Osteocyte (in vitro differentiated cells): ENCODE data around the gene FOXQ1. TPM values are rescaled to one million over a fixed set of nuclear protein-coding genes. Genes with fewer than 3 reads are reported as not detected.

Experiments used
- DNase-seq: peaks from one replicate; pipeline ENCODE4 v3.0.0; 2021; ENCODE audit warnings: mixed read lengths; ENCODE audit not compliant: unreplicated experiment; ENCODE audit errors: extremely low spot score
- H3K27ac Mint-ChIP-seq: one replicate; pipeline ENCODE4 v1.8.0; 2021; ENCODE audit warnings: mild to moderate bottlenecking, mixed read lengths; ENCODE audit not compliant: unreplicated experiment
- H3K27me3 Mint-ChIP-seq: one replicate; pipeline ENCODE4 v1.8.0; 2021; ENCODE audit warnings: mixed read lengths; ENCODE audit not compliant: unreplicated experiment
- H3K36me3 Mint-ChIP-seq: one replicate; pipeline ENCODE4 v1.8.0; 2021; ENCODE audit warnings: mixed read lengths; ENCODE audit not compliant: unreplicated experiment
- H3K4me1 Mint-ChIP-seq: one replicate; pipeline ENCODE4 v1.8.0; 2021; ENCODE audit warnings: mixed read lengths; ENCODE audit not compliant: unreplicated experiment
- H3K4me3 Mint-ChIP-seq: one replicate; pipeline ENCODE4 v1.8.0; 2021; ENCODE audit warnings: mild to moderate bottlenecking, moderate library complexity, mixed read lengths; ENCODE audit not compliant: unreplicated experiment
- H3K9me3 Mint-ChIP-seq: one replicate; pipeline ENCODE4 v1.8.0; 2021; ENCODE audit warnings: mixed read lengths; ENCODE audit not compliant: unreplicated experiment
- total RNA-seq: library from RNA; stranded (reverse); gene quantifications from 2 replicates; pipeline ENCODE4 v1.2.1, GENCODE V29; 2021
- TF ChIP-seq, protein P1 (sequence below): fragments of 200-600 bp; sonication (generic); IDR thresholded peaks from 2 replicates; pipeline ENCODE4 v1.5.0; 2021; ENCODE audit warnings: antibody characterized with exemption, mild to moderate bottlenecking, moderate library complexity

Gene FOXQ1
- total RNA-seq, 1 donor from 2014 or later, result not detected

DNA sequence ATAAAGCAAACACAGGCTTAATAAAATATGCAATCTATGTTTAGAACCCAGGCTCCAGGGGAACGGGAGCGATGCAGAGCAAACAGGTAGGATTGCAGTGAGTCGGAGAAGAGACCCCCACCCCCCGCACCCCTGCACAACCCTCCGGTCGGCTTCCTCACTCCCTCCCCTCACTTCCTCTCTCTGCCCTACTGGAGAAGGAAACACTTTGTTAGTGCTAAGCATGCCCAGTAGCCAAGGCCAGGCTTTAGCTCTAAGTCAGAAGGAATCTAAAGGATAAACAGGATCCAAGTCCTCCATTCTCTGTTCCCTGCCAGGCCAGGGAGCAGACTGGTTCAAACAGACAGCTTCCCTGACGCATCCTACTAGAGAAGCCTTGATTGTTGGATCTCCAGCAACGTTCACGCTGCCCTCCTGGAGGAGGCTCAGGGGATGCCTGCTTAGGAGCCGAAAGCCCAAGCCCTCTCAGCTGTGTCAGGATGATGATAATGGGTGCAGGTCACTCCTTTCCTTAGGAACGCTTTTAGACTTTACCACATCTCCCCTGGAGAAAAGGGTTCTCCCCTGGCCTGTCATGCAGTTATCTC is 14.7 kb downstream of the FOXQ1 start:
- peaks cover 5% of the 10 kb centered on the region for H3K9me3 Mint-ChIP-seq
- H3K36me3 Mint-ChIP-seq, result no peaks in the 10 kb centered on the region
- no peak overlapping the region for H3K4me3 Mint-ChIP-seq
- no peak for DNase-seq
- H3K27me3 Mint-ChIP-seq, result peaks cover 23% of the 10 kb centered on the region
- H3K27ac Mint-ChIP-seq, result no peak overlapping the region
- TF ChIP-seq, protein P1, sequence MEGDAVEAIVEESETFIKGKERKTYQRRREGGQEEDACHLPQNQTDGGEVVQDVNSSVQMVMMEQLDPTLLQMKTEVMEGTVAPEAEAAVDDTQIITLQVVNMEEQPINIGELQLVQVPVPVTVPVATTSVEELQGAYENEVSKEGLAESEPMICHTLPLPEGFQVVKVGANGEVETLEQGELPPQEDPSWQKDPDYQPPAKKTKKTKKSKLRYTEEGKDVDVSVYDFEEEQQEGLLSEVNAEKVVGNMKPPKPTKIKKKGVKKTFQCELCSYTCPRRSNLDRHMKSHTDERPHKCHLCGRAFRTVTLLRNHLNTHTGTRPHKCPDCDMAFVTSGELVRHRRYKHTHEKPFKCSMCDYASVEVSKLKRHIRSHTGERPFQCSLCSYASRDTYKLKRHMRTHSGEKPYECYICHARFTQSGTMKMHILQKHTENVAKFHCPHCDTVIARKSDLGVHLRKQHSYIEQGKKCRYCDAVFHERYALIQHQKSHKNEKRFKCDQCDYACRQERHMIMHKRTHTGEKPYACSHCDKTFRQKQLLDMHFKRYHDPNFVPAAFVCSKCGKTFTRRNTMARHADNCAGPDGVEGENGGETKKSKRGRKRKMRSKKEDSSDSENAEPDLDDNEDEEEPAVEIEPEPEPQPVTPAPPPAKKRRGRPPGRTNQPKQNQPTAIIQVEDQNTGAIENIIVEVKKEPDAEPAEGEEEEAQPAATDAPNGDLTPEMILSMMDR, result no peak
- H3K4me1 Mint-ChIP-seq, result no peaks in the 10 kb centered on the region

DNA sequence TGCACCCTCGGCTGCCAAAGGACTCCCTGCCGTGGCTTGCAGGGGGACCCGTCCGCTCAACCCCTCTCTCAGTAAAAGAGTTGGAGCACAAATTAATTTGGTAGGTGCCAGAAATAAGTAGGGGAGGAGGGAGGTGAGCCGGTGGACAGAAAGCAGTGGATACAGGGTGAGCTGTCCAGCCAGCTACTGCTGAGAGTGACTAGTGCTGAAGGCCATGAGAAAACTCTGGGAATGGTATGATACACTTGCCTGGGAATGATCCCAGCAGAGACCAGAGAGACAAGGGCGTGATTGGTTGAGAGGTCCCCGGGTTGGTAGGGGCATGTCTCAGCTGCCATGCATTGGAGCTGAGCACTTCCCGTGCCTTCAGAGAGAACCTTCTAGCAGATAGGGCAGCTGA is 15.7 kb downstream of the FOXQ1 start:
- H3K9me3 Mint-ChIP-seq, result peaks cover 5% of the 10 kb centered on the region
- H3K27me3 Mint-ChIP-seq, result peaks cover 15% of the 10 kb centered on the region
- TF ChIP-seq, protein P1, result no peak
- H3K36me3 Mint-ChIP-seq, result no peaks in the 10 kb centered on the region
- no peaks in the 10 kb centered on the region for H3K4me1 Mint-ChIP-seq
- no peak for DNase-seq
- H3K27ac Mint-ChIP-seq, result no peak overlapping the region
- H3K4me3 Mint-ChIP-seq, result no peak overlapping the region

DNA sequence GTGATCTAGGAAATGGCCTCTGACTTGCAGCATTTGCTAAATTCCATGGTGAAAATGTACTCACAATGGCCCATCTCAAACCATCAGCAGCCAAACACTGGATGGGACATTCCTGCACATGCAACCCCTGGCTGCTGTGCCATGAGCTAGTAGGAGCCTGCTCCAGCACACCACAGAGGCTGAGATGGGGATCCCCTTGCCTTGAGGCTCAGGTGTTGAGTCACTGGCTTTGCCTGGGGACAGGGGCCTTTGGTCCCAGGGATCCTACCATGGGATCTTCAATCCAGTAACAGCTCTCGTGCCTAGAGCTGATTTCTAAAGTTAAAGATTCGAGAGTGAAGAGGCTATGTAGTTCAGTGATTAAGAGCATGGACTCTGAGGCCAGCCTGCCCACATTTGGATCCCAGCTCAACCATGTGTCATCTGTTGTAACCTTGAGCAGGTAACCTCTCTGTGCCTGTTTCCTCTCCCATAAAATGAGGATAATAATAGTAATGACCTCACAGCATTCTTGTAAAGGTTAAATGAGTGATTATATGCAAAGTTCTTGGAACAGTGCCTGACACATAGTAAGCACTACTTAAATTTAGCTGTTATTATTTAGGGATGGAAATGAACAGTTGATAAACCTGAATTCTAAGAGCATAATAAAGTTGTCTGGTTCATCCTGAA is 16.4 kb downstream of the FOXQ1 start:
- Mint-ChIP-seq H3K4me3 (no peak overlapping the region), H3K9me3 (peaks cover 5% of the 10 kb centered on the region), H3K4me1 (no peaks in the 10 kb centered on the region), H3K27me3 (peaks cover 16% of the 10 kb centered on the region), H3K27ac (no peak overlapping the region), H3K36me3 (no peaks in the 10 kb centered on the region)
- TF ChIP-seq, protein P1, result no peak
- DNase-seq, result no peak

DNA sequence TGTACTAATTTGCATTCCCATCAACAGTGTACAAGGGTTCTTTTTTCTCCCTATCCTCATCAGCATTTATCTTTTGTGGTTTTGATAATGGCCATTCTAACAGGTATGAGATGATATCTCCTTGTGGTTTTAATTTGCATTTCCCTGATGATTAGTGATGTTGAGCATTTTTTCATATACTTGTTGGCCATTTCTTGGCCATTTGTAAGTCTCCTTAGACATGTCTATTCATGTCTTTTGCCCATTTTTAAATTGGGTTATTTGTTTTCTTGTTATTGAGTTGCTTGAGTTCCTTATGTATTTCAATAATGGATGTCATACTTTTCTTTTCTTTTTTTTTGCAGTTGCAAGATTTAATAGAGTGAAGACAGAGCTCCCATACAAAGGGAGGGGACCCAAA is 17.8 kb downstream of the FOXQ1 start:
- TF ChIP-seq, protein P1, result no peak
- peaks cover 26% of the 10 kb centered on the region for H3K27me3 Mint-ChIP-seq
- H3K27ac Mint-ChIP-seq, result no peak overlapping the region
- no peaks in the 10 kb centered on the region for H3K4me1 Mint-ChIP-seq
- no peak for DNase-seq
- H3K9me3 Mint-ChIP-seq, result peaks cover 5% of the 10 kb centered on the region
- H3K36me3 Mint-ChIP-seq, result no peaks in the 10 kb centered on the region
- no peak overlapping the region for H3K4me3 Mint-ChIP-seq

DNA sequence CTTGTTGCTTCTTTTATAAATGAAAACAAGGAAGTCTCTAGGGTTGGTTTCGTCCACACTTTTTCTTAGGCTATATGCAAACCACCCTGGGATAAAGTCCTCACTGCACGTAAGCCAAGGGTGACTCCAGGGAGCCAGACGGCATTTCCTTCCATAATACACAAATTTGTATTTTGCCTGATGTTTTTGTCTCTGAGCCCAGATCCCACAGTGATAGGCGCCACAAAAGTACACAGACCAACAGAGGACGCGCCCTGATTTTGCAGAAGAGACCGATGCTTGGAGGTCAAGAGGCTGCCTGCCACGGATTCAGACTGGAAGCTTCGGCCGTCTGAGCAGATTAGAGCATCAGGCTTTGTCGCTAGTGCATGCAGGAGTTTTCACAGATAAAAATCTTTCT is 22.8 kb downstream of the FOXQ1 start:
- Mint-ChIP-seq H3K27ac (no peak overlapping the region), H3K4me1 (no peaks in the 10 kb centered on the region), H3K36me3 (no peaks in the 10 kb centered on the region), H3K4me3 (no peak overlapping the region), H3K27me3 (peaks cover 45% of the 10 kb centered on the region), H3K9me3 (peaks cover 5% of the 10 kb centered on the region)
- TF ChIP-seq, protein P1, result no peak
- no peak for DNase-seq
